Measurements from ENCODE around the gene PRM3. TPM values are rescaled to one million over a fixed set of nuclear protein-coding genes. Genes with fewer than 3 reads are reported as not detected.

PRM3 gene
- total RNA-seq, 1 experiment from 2014 or later: not detected

DNA sequence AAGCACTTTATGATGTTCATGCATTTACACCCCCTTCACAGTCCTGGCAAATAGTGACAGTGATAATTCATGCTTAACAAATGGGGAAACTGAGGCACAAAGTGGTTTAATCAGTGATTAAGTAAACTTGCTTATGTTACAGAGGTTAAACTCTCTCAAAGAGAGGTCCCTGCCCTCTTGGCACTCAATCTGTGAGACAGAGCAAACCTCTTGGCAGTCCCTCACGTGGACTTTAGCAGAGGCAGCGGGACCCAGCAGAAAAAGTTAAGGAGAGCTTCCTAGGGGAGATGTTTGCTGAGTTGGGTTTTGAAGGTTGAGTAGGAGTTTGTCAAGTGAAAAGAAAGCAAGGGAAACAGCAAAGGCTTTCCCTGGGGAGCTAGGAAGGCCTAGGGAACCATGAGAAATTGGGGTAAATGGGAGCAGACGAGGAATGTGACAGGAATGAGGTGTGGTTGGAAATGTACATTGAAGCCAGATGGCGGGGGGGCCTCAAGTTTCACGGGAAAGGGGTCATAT lies 28.1 kb downstream of the PRM3 start:
- no peak for DNase-seq
- intact Hi-C loops (cut with micrococcal nuclease; ENCODE audit: unreplicated experiment): no loop called here
- TF ChIP-seq, protein P1, sequence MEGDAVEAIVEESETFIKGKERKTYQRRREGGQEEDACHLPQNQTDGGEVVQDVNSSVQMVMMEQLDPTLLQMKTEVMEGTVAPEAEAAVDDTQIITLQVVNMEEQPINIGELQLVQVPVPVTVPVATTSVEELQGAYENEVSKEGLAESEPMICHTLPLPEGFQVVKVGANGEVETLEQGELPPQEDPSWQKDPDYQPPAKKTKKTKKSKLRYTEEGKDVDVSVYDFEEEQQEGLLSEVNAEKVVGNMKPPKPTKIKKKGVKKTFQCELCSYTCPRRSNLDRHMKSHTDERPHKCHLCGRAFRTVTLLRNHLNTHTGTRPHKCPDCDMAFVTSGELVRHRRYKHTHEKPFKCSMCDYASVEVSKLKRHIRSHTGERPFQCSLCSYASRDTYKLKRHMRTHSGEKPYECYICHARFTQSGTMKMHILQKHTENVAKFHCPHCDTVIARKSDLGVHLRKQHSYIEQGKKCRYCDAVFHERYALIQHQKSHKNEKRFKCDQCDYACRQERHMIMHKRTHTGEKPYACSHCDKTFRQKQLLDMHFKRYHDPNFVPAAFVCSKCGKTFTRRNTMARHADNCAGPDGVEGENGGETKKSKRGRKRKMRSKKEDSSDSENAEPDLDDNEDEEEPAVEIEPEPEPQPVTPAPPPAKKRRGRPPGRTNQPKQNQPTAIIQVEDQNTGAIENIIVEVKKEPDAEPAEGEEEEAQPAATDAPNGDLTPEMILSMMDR (IDR thresholded peaks at IDR 0.05; ENCODE audit: insufficient read depth in 1 of 2, low read depth in 1 of 2, low read length in 1 of 2, severe bottlenecking in 1 of 2, unreplicated experiment in 1 of 2): no peak
- no peak overlapping the region for H3K4me3 ChIP-seq (ENCODE audit: low read depth, low read length)
- POLR2A ChIA-PET: no interaction called here
- Mint-ChIP-seq H3K27ac (ENCODE audit: unreplicated experiment) (no peak overlapping the region), H3K4me3 (ENCODE audit: unreplicated experiment) (no peak overlapping the region), H3K9me3 (ENCODE audit: unreplicated experiment) (no peaks in the 10 kb centered on the region), H3K27me3 (ENCODE audit: insufficient read depth, unreplicated experiment) (no peaks in the 10 kb centered on the region), H3K4me1 (ENCODE audit: low read depth, unreplicated experiment) (no peaks in the 10 kb centered on the region), H3K36me3 (ENCODE audit: insufficient read depth, unreplicated experiment) (peaks cover 10% of the 10 kb centered on the region)
- no peaks in the 10 kb centered on the region for H3K36me3 ChIP-seq (ENCODE audit: control insufficient read depth, insufficient read depth, low read length)
- H3K4me1 ChIP-seq: no peaks in the 10 kb centered on the region
- CTCF ChIA-PET: no interaction called here
- BruUV-seq (replicated peaks): no TSS peak
- no peaks in the 10 kb centered on the region for H3K27me3 ChIP-seq (replicated peaks; ENCODE audit: control insufficient read depth, insufficient read depth, low read length)
- no peaks in the 10 kb centered on the region for H3K9me3 ChIP-seq

DNA sequence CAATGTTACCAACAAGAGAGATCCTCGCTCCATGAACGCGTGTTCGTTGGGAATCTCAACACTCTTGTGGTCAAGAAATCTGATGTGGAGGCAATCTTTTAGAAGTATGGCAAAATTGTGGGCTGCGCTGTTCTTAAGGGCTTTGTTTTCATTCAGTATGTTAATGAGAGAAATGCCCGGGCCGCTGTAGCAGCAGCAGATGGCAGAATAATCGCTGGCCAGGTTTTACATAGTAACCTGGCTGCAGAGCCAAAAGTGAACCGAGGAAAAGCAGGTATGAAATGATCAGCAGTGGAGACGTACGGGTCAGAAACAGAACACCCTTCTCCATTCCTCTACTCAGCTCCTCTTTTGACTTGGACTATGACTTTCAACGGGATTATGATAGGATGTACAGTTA lies 30.8 kb downstream of the PRM3 start:
- no peaks in the 10 kb centered on the region for H3K4me1 ChIP-seq
- H3K36me3 ChIP-seq (ENCODE audit: control insufficient read depth, insufficient read depth, low read length): no peaks in the 10 kb centered on the region
- no peaks in the 10 kb centered on the region for H3K9me3 Mint-ChIP-seq (ENCODE audit: unreplicated experiment)
- H3K27ac Mint-ChIP-seq (ENCODE audit: unreplicated experiment): no peak overlapping the region
- no TSS peak for BruUV-seq (replicated peaks)
- no peak overlapping the region for H3K4me3 Mint-ChIP-seq (ENCODE audit: unreplicated experiment)
- no peaks in the 10 kb centered on the region for H3K4me1 Mint-ChIP-seq (ENCODE audit: low read depth, unreplicated experiment)
- H3K27me3 ChIP-seq (replicated peaks; ENCODE audit: control insufficient read depth, insufficient read depth, low read length): no peaks in the 10 kb centered on the region
- no peaks in the 10 kb centered on the region for H3K36me3 Mint-ChIP-seq (ENCODE audit: insufficient read depth, unreplicated experiment)
- no peaks in the 10 kb centered on the region for H3K9me3 ChIP-seq
- DNase-seq: no peak
- H3K4me3 ChIP-seq (ENCODE audit: low read depth, low read length): no peak overlapping the region
- H3K27me3 Mint-ChIP-seq (ENCODE audit: insufficient read depth, unreplicated experiment): no peaks in the 10 kb centered on the region
- TF ChIP-seq, protein P1 (IDR thresholded peaks at IDR 0.05; ENCODE audit: insufficient read depth in 1 of 2, low read depth in 1 of 2, low read length in 1 of 2, severe bottlenecking in 1 of 2, unreplicated experiment in 1 of 2): no peak
- ChIA-PET CTCF (no interaction called here), POLR2A (no interaction called here)
- intact Hi-C loops (cut with micrococcal nuclease; ENCODE audit: unreplicated experiment): no loop called here

DNA sequence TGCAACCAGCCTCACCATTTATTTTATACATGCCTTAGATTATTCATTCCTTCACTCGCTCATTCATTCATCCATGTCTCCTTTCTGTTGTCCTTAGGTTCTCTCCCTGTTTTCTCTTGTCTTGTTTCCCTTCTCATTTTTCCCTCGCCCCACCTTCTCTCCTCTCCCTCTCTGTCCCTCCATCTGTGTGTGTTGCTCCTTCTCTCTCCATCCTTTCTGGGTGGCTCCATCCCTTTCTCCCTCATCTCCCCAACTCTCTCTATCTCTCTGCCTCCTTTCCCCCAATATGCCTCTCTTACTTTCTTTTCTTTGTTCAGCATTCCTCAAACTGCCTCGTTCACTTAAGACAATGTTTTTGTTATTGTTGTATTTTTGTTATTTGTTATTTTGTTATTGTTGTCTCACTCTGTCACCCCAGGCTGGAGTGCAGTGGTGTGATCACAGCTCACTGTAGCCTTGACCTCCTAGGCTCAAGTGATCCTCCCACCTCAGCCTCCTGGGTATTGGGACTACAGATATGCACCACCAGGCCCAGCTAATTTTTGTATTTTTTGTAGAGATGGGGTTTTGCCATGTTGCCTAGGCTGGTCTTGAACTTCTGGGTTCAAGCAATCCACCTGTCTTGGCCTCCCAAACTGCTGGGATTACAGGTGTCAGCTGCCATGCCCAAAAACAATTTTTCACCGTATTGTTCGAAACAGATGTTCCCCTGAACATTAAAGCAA lies 31.8 kb downstream of the PRM3 start:
- no TSS peak for BruUV-seq (replicated peaks)
- no peaks in the 10 kb centered on the region for H3K4me1 ChIP-seq
- H3K27me3 ChIP-seq (replicated peaks; ENCODE audit: control insufficient read depth, insufficient read depth, low read length): no peaks in the 10 kb centered on the region
- no peaks in the 10 kb centered on the region for H3K9me3 Mint-ChIP-seq (ENCODE audit: unreplicated experiment)
- no peaks in the 10 kb centered on the region for H3K27me3 Mint-ChIP-seq (ENCODE audit: insufficient read depth, unreplicated experiment)
- ChIA-PET CTCF (no interaction called here), POLR2A (no interaction called here)
- DNase-seq: no peak
- H3K4me3 Mint-ChIP-seq (ENCODE audit: unreplicated experiment): no peak overlapping the region
- H3K9me3 ChIP-seq: no peaks in the 10 kb centered on the region
- no peak overlapping the region for H3K27ac Mint-ChIP-seq (ENCODE audit: unreplicated experiment)
- no peaks in the 10 kb centered on the region for H3K36me3 ChIP-seq (ENCODE audit: control insufficient read depth, insufficient read depth, low read length)
- intact Hi-C loops (cut with micrococcal nuclease; ENCODE audit: unreplicated experiment): no loop called here
- TF ChIP-seq, protein P1 (IDR thresholded peaks at IDR 0.05; ENCODE audit: insufficient read depth in 1 of 2, low read depth in 1 of 2, low read length in 1 of 2, severe bottlenecking in 1 of 2, unreplicated experiment in 1 of 2): no peak
- H3K4me1 Mint-ChIP-seq (ENCODE audit: low read depth, unreplicated experiment): no peaks in the 10 kb centered on the region
- no peaks in the 10 kb centered on the region for H3K36me3 Mint-ChIP-seq (ENCODE audit: insufficient read depth, unreplicated experiment)
- no peak overlapping the region for H3K4me3 ChIP-seq (ENCODE audit: low read depth, low read length)
